ENCODE measurements around the gene BMP10. TPM values are rescaled to one million over a fixed set of nuclear protein-coding genes. Genes with fewer than 3 reads are reported as not detected.

BMP10 gene
- total and polyA plus RNA-seq, 4 donors = not detected

DNA sequence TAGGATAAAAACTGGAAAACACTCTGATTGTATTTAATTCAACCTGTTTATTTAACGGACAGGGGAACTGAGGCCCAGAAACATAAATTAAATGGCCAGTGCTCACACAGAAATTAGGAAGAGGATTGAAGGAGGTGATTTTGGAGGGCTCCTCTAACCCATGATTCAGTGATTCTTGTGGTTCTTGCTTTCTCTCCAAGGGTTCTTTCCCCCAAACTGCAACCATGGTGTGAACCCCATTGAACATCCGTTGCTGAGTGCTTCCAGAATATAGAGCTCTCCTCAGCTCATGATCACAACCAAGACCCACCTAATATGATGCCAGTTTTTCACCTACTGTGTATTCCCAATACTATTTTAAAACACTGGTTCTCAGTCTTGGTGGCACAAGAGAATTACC, 41.4 kb downstream of the BMP10 start:
- H3K4me3 ChIP-seq (ENCODE audit: low read depth, low read length) = no peak overlapping the region
- no peak for DNase-seq (ENCODE audit: low read depth in 4 of 6, low spot score in 6 of 6)
- peaks cover 17% of the 10 kb centered on the region for H3K4me1 ChIP-seq (ENCODE audit: control insufficient read depth, insufficient read depth, low read length)
- H3K36me3 ChIP-seq (ENCODE audit: control insufficient read depth, insufficient read depth, low read length) = no peaks in the 10 kb centered on the region
- H3K27me3 ChIP-seq (ENCODE audit: control insufficient read depth, insufficient read depth, low read length) = no peaks in the 10 kb centered on the region
- peak overlapping the region; percentile 78 for H3K27ac ChIP-seq (ENCODE audit: low read depth, low read length)
- H3K9me3 ChIP-seq (ENCODE audit: control insufficient read depth, insufficient read depth, low read length) = no peaks in the 10 kb centered on the region
- WGBS (ENCODE audit: insufficient coverage) = 80% methylated on average over 1 of the region's 2 CpGs

- DNase-seq (ENCODE audit: low read depth in 4 of 6, low spot score in 6 of 6) = peak; percentile 67 to 95 (median 80)
- 8% methylated on average over 7 of the region's 10 CpGs for whole genome bisulfite sequencing (ENCODE audit: insufficient coverage)
- no peaks in the 10 kb centered on the region for H3K27me3 ChIP-seq (ENCODE audit: control insufficient read depth, insufficient read depth, low read length)
- H3K36me3 ChIP-seq (ENCODE audit: control insufficient read depth, insufficient read depth, low read length) = no peaks in the 10 kb centered on the region
- peak overlapping the region; percentile 78 for H3K27ac ChIP-seq (ENCODE audit: low read depth, low read length)
- H3K4me1 ChIP-seq (ENCODE audit: control insufficient read depth, insufficient read depth, low read length) = peaks cover 17% of the 10 kb centered on the region
- no peaks in the 10 kb centered on the region for H3K9me3 ChIP-seq (ENCODE audit: control insufficient read depth, insufficient read depth, low read length)
- H3K4me3 ChIP-seq (ENCODE audit: low read depth, low read length) = peak overlapping the region; percentile 26
Observed at GRCh38 chr2:68828887-68829708, 42.1 kb downstream of the BMP10 start.

- no peak for DNase-seq (ENCODE audit: low read depth in 4 of 6, low spot score in 6 of 6)
- WGBS (ENCODE audit: insufficient coverage) = 85% methylated on average over 3 of the region's 4 CpGs
- Histone ChIP-seq H3K4me3 (ENCODE audit: low read depth, low read length) (no peak overlapping the region), H3K36me3 (ENCODE audit: control insufficient read depth, insufficient read depth, low read length) (no peaks in the 10 kb centered on the region), H3K4me1 (ENCODE audit: control insufficient read depth, insufficient read depth, low read length) (peaks cover 17% of the 10 kb centered on the region), H3K9me3 (ENCODE audit: control insufficient read depth, insufficient read depth, low read length) (no peaks in the 10 kb centered on the region), H3K27ac (ENCODE audit: low read depth, low read length) (no peak overlapping the region), H3K27me3 (ENCODE audit: control insufficient read depth, insufficient read depth, low read length) (no peaks in the 10 kb centered on the region)
Observed at GRCh38 chr2:68827666-68828065, 43.5 kb downstream of the BMP10 start.

DNA sequence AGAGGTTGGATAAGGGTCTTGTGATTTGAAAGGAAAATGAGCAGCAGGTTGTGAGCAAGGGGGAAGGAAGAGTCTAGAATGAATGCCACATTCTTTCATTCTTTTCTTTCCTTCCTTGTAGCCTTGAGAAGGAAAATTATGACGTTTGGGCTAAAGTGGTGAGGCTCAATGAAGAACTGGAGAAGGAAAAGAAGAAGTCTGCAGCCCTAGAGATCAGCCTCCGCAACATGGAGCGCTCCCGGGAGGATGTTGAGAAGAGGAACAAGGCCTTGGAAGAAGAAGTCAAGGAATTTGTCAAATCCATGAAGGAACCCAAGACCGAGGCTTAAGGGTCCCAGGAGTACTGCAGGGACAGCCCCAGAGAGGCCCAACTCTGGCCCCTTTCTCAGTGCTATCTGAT, 45.3 kb downstream of the BMP10 start:
- Histone ChIP-seq H3K4me3 (ENCODE audit: low read depth, low read length) (no peak overlapping the region), H3K27ac (ENCODE audit: low read depth, low read length) (no peak overlapping the region), H3K4me1 (ENCODE audit: control insufficient read depth, insufficient read depth, low read length) (peaks cover 17% of the 10 kb centered on the region), H3K36me3 (ENCODE audit: control insufficient read depth, insufficient read depth, low read length) (no peaks in the 10 kb centered on the region), H3K27me3 (ENCODE audit: control insufficient read depth, insufficient read depth, low read length) (no peaks in the 10 kb centered on the region), H3K9me3 (ENCODE audit: control insufficient read depth, insufficient read depth, low read length) (no peaks in the 10 kb centered on the region)
- no peak for DNase-seq (ENCODE audit: low read depth in 4 of 6, low spot score in 6 of 6)
- 98% methylated on average over 5 of the region's 5 CpGs for WGBS (ENCODE audit: insufficient coverage)

- DNase-seq (ENCODE audit: low read depth in 4 of 6, low spot score in 6 of 6) = no peak
- H3K9me3 ChIP-seq (ENCODE audit: control insufficient read depth, insufficient read depth, low read length) = no peaks in the 10 kb centered on the region
- H3K27ac ChIP-seq (ENCODE audit: low read depth, low read length) = no peak overlapping the region
- no peaks in the 10 kb centered on the region for H3K36me3 ChIP-seq (ENCODE audit: control insufficient read depth, insufficient read depth, low read length)
- no peaks in the 10 kb centered on the region for H3K27me3 ChIP-seq (ENCODE audit: control insufficient read depth, insufficient read depth, low read length)
- peaks cover 17% of the 10 kb centered on the region for H3K4me1 ChIP-seq (ENCODE audit: control insufficient read depth, insufficient read depth, low read length)
- no peak overlapping the region for H3K4me3 ChIP-seq (ENCODE audit: low read depth, low read length)
- no CpG with 5 or more reads among the region's 2 CpGs for WGBS (ENCODE audit: insufficient coverage)
Observed at GRCh38 chr2:68824831-68825230, 46.4 kb downstream of the BMP10 start.

GRCh38 chr2:68822207-68822872, 48.9 kb downstream of the BMP10 start:
- Histone ChIP-seq H3K4me3 (ENCODE audit: low read depth, low read length) (no peak overlapping the region), H3K4me1 (ENCODE audit: control insufficient read depth, insufficient read depth, low read length) (no peaks in the 10 kb centered on the region), H3K27me3 (ENCODE audit: control insufficient read depth, insufficient read depth, low read length) (no peaks in the 10 kb centered on the region), H3K9me3 (ENCODE audit: control insufficient read depth, insufficient read depth, low read length) (no peaks in the 10 kb centered on the region), H3K36me3 (ENCODE audit: control insufficient read depth, insufficient read depth, low read length) (no peaks in the 10 kb centered on the region), H3K27ac (ENCODE audit: low read depth, low read length) (no peak overlapping the region)
- WGBS (ENCODE audit: insufficient coverage) = 94% methylated on average over 13 of the region's 15 CpGs
- no peak for DNase-seq (ENCODE audit: low read depth in 4 of 6, low spot score in 6 of 6)

GRCh38 chr2:68819556-68819955, 51.6 kb downstream of the BMP10 start:
- Histone ChIP-seq H3K27ac (ENCODE audit: low read depth, low read length) (no peak overlapping the region), H3K9me3 (ENCODE audit: control insufficient read depth, insufficient read depth, low read length) (no peaks in the 10 kb centered on the region), H3K27me3 (ENCODE audit: control insufficient read depth, insufficient read depth, low read length) (no peaks in the 10 kb centered on the region), H3K4me1 (ENCODE audit: control insufficient read depth, insufficient read depth, low read length) (no peaks in the 10 kb centered on the region), H3K36me3 (ENCODE audit: control insufficient read depth, insufficient read depth, low read length) (no peaks in the 10 kb centered on the region), H3K4me3 (ENCODE audit: low read depth, low read length) (no peak overlapping the region)
- DNase-seq (ENCODE audit: low read depth in 4 of 6, low spot score in 6 of 6) = no peak
- WGBS (ENCODE audit: insufficient coverage) = no CpG with 5 or more reads among the region's 6 CpGs

- Histone ChIP-seq H3K4me1 (ENCODE audit: control insufficient read depth, insufficient read depth, low read length) (no peaks in the 10 kb centered on the region), H3K4me3 (ENCODE audit: low read depth, low read length) (no peak overlapping the region), H3K9me3 (ENCODE audit: control insufficient read depth, insufficient read depth, low read length) (no peaks in the 10 kb centered on the region), H3K27me3 (ENCODE audit: control insufficient read depth, insufficient read depth, low read length) (no peaks in the 10 kb centered on the region), H3K36me3 (ENCODE audit: control insufficient read depth, insufficient read depth, low read length) (no peaks in the 10 kb centered on the region), H3K27ac (ENCODE audit: low read depth, low read length) (no peak overlapping the region)
- no peak for DNase-seq (ENCODE audit: low read depth in 4 of 6, low spot score in 6 of 6)
Observed at GRCh38 chr2:68817306-68817705, 53.9 kb downstream of the BMP10 start.
